ENCODE results near the gene CSK.
A peak's percentile ranks its signal among the peaks of the same experiment; 100 is the strongest.

CSK gene

GRCh38 chr15:74787251-74788041 is 5.6 kb downstream of the CSK start:
- peak; percentile 88 to 89 for DNase-seq (ENCODE audit: low read depth in 2 of 2)

GRCh38 chr15:74788042-74788682 is 6.3 kb downstream of the CSK start:
- DNase-seq (ENCODE audit: low read depth in 2 of 2), result no peak

DNA sequence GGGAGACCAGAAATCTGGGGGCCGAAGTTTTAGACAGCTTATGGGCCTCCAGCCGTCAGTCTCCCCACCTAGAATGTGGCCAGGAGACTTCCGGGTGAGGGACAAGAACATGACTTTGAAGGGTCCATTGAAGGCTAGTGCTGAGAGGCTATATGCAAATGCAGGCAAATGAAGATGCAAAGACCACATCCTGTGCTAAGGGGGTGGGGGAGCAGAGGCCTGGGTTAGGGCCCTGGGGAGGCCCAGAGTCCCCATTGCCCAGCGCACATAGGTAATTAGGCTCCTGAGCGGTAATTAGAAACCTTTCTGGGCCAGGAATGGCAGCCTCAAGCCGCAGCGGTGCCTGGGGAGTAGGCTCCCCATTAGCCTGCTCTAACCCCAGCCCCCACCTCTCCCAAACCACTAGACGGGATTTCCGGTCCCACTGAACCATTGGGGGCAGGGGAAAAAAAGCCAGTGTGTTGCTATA is 6.8 kb downstream of the CSK start:
- DNase-seq (ENCODE audit: low read depth in 2 of 2), result no peak

DNA sequence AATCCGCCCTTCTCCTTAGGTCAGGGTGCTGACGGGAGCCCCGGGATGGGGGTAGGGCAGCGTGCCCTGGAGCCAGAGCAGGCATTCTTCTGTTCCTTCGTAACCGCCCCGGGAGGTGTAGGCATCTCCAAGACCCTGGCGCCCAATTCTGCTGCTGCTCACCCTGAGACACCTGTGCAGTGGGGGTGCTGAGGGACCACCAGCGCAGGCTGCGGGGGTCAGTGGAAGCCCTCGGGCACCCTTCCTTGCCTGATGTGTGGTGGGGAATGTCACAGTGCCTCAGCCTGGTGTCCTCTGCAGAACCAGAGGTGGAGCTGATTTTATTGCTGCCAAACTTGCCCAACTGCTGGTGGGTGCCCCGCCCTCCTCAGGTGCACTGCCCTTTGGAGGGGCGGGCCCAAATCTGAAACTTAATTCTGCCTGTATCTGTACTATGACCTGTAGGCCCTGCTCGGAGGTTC is 7.3 kb downstream of the CSK start:
- no peak for DNase-seq (ENCODE audit: low read depth in 2 of 2)

GRCh38 chr15:74789741-74790079 is 7.8 kb downstream of the CSK start:
- DNase-seq (ENCODE audit: low read depth in 2 of 2), result no peak

DNA sequence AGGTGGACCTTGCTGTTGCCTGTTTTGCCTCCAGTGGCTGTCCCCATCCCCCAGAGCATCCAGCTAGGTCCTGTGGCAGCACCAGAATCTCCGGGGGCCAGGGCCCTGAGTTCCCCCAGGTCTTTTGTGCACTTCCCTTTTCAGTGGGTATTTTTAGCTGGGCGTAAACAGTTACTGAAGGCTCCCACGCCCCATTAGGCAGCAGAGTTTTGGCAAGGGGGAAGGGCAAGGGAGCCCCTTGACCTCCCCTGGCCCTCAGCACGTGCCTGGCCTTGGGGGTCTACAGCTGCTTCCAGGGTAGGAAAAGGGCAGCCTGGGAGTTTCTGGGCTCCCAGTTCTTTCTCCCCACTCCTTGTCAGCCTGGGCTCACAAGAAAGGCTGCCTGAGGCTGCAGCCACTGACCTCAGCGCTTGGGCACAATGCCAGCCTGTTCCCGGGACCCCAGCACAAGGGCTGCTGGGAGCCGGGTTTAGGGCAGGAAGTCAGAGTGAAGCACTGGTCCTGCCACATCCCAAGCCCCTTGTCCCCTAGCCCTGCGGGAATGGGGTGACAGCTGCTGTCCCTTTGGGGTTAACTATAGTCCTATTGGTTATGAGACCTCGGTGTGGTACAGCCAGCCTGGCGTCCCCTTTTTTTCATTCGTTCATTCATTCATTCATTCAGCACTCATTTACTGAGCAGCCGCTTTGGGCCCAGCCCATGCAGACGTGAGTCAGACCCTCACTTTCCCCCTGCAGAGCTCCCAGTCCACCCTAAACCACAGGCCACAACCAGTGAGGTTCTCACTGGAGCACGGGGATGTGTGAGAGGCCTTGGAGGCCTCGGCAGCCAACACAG is 8.4 kb downstream of the CSK start:
- DNase-seq (ENCODE audit: low read depth in 2 of 2), result no peak

GRCh38 chr15:74791007-74791406 is 9.1 kb downstream of the CSK start:
- no peak for DNase-seq (ENCODE audit: low read depth in 2 of 2)

GRCh38 chr15:74791667-74792066 is 9.8 kb downstream of the CSK start:
- DNase-seq (ENCODE audit: low read depth in 2 of 2), result no peak

DNA sequence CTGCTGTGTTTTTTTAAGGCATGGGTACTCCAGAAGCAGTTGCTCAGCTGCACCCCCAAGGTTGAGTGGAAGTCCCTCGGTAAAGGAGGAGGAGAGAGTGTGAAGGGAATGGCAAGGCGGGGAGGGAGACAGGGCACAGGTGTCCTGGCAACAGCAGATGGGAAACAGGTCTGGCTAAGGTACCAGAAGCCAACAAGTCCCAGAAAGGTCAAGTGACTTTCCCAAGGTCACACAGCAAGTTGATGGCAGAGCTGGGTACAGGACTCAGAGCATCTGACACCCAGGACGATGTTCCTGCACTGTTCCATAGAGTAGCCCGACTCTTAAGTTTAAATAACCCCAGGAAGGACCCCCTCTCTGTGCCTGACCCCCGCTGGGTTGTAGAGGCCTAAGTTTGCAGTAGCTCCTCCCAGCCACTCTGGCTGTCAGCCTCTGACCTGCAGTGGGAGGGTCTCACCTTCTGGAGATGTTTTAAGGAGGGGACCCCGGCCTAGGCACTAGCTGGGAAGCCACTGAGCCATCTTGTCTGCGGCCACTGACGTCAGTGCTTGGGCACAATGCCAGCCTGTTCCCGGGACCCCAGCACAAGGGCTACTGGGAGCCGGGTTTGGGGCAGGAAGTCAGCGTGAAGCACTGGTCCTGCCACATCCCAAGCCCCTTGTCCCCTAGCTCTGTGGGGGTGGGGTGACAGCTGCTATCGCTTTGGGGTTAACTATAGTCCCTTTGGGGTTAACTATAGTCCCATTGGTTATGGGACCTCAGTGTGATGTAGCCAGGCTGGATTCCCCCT is 10.5 kb downstream of the CSK start:
- no peak for DNase-seq (ENCODE audit: low read depth in 2 of 2)

DNA sequence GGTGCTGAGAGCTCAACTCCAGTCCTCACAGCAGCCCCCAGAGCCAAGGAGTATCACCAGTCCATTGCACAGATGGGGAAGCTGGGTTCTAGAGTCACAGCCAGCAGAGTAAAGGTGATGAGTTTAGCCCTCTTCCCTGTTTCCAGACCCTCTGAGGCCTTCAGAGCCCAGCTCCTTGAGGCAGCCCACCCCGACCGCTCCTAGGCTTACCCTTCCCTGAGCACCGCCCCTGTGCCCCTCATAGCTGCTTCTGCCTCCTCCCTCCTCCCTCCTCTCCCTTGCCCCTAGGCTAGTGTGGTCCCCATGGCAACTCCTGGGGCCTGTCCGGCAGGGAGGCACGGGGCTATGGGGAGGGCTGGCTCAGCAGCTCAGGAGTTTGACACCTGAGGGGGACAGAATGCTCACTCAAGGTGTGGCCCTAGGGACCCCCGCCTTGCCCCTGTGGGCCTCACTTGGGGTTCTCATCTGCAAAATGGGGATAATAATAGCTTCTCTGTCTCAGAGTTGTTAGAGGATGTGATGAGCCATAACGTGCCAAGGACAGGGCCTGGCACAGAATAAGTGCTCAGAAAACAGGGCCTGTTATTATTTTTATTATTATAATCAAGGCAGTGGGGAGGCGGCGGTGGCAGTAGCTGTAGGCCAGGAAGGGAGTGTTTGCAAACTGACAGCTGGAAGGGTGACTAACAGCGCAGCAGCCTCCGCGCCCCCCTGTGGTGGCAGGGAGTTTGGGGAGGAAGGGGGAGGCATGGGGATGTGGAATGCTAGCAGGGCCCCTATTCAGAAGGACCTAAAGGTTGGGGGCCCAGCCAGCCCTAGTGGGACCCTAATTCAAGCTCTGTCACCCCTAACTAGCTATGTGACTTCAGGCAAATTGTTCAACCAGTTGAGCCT is 11.5 kb downstream of the CSK start:
- DNase-seq (ENCODE audit: low read depth in 2 of 2), result peak in 1 of 2 donors; percentile 56

DNA sequence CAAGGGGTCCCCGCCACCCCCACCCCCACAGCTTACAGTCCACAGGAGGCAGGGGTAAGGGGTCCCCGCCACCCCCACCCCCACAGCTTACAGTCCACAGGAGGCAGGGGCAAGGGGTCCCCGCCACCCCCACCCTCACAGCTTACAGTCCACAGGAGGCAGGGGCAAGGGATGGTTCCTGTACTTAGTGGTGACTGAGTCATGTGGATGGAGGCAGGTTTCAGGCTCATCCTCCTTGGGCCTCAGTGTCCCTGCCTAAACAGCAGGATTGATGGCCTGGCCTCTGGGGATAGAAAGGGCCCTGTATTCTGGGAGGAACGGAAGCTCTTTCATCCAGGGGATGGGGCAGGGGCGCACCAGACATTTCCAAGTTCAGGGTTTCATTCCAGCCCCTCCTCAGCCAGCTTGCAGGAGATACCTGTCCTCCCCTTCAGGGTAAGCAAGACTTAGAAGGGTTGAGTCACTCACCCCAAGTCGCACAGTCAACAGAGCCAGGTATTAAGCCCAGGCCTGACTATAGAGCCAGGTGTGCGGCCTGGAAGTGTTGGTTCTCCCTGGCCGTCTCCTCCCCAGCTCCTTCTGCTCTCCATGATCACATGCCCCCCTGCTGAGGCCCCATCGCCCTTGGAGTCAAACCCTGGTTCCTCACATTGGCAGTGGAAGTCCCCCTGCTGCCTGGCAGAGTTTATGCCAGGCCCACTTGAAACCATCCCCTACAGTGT is 12.5 kb downstream of the CSK start:
- DNase-seq (ENCODE audit: low read depth in 2 of 2), result no peak

- DNase-seq (ENCODE audit: low read depth in 2 of 2), result no peak
These were observed 13.1 kb downstream of the CSK start for GRCh38 chr15:74794970-74795349.

DNA sequence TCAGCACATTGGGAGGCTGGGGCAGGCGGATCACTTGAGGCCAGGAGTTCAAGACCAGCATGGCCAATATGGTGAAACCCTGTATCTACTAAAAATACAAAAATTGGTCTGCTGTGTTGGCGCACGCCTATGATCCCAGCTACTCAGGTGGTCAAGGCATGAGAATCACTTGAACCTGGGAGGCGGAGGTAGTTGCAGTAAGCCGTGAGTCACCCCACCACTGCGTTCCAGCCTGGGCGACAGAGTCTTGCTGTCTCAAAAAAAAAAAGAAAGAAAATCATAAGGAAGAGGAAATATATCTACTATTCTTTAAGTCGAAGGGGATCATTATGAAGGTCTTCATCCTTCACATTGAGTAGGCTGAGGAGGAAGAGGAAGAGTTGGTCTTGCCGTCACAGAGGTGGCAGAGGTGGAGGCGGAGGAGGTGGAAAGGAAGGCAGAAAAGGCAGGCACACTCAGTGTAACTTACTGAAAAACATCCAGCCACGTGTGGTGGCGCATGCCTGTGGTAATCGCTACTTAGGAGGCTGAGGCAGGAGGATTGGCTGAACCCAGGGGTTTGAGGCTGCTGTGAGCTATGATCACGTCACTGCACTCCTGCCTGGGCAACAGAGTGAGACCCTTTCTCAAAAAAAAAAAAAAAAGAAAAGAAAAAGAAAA is 14.2 kb downstream of the CSK start:
- DNase-seq (ENCODE audit: low read depth in 2 of 2), result no peak

- no peak for DNase-seq (ENCODE audit: low read depth in 2 of 2)
These were observed 16.7 kb downstream of the CSK start for GRCh38 chr15:74798388-74799254.

DNA sequence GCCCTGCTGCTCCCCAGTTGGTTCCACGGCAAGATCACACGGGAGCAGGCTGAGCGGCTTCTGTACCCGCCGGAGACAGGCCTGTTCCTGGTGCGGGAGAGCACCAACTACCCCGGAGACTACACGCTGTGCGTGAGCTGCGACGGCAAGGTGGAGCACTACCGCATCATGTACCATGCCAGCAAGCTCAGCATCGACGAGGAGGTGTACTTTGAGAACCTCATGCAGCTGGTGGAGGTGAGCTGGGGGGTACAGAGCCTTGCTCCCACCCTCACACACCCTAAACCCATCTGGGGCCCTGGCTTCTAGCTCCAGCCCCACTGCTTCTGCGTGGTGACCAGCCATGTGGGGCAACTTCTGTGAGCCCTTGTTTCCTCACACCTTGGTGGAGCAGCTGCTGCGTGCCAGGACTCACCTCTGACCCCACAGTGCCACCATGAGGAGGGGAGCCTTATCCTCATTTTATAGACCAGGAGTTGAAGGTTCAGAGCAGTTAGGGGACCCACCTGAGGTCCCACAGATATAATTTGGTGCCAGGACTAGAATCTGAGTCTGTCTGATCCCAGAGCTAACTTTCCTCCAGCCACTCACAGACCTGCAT is 17.5 kb downstream of the CSK start:
- no peak for DNase-seq (ENCODE audit: low read depth in 2 of 2)

DNA sequence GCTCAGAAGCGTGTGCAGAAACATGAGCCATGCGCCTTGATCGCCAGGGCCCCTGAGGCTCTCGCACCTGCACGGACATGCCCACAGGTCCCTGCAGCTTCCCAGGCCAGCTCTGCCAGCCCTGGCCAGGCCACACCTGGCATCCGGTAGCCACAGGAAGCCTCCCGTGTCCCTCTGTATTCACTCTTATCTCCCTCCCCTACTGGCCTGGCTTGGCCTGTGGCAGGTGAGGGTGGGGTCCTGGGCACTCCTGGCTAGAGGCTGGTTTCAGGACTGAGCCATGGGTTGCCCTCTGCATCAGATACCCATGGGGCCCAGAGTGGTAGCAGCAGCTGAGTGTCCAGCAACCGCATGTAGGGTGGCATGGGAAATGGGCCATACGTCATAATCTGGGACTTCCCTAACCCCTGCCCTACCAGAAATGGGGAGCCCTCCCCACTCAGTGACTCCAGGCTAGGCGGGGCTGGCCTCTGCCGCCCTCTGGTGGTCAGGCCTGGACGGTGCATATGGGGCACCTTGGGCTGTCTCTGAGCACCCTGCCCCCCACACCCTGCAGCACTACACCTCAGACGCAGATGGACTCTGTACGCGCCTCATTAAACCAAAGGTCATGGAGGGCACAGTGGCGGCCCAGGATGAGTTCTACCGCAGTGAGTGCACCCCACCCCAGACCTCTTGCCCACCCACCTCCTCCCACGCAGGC is 18.1 kb downstream of the CSK start:
- DNase-seq (ENCODE audit: low read depth in 2 of 2), result peak; percentile 79 to 80

GRCh38 chr15:74800559-74801094 is 18.7 kb downstream of the CSK start:
- no peak for DNase-seq (ENCODE audit: low read depth in 2 of 2)
